Fibroblast of the aortic adventitia (primary cell): ENCODE results near the gene PAM. TPM values are rescaled to one million over a fixed set of nuclear protein-coding genes. Genes with fewer than 3 reads are reported as not detected.
"Not testable (repeated sequence)": the region's sequence is repeated elsewhere in the genome, so short reads cannot be mapped to it uniquely, and the experiment has no call there.

Experiments
- DNase-seq: peaks from one replicate; pipeline ENCODE4 v3.0.0-alpha.2; 2010; ENCODE audit warnings: low read depth
- H3K4me3 ChIP-seq: 2 replicates; pipeline ENCODE4 v1.5.1; 2011; ENCODE audit warnings: low read depth, mild to moderate bottlenecking, control low read depth, low read length, moderate library complexity
- total RNA-seq: library from RNA; depleted of rRNA; stranded (reverse); fragments of >200 nt; gene quantifications from 2 replicates; pipeline ENCODE4 v1.2.3, GENCODE V29; 2012; ENCODE audit warnings: low replicate concordance
- TF ChIP-seq, protein P1 (sequence below): IDR thresholded peaks from 2 replicates; pipeline ENCODE4 v1.5.1; 2011; ENCODE audit warnings: mild to moderate bottlenecking, low read length, control low read depth, inconsistent platforms; ENCODE audit not compliant: insufficient read depth

The PAM gene
- total RNA-seq, 1 donor = 528 TPM

- DNase-seq = no peak
- TF ChIP-seq, protein P1, sequence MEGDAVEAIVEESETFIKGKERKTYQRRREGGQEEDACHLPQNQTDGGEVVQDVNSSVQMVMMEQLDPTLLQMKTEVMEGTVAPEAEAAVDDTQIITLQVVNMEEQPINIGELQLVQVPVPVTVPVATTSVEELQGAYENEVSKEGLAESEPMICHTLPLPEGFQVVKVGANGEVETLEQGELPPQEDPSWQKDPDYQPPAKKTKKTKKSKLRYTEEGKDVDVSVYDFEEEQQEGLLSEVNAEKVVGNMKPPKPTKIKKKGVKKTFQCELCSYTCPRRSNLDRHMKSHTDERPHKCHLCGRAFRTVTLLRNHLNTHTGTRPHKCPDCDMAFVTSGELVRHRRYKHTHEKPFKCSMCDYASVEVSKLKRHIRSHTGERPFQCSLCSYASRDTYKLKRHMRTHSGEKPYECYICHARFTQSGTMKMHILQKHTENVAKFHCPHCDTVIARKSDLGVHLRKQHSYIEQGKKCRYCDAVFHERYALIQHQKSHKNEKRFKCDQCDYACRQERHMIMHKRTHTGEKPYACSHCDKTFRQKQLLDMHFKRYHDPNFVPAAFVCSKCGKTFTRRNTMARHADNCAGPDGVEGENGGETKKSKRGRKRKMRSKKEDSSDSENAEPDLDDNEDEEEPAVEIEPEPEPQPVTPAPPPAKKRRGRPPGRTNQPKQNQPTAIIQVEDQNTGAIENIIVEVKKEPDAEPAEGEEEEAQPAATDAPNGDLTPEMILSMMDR = no peak
- no peak overlapping the region for H3K4me3 ChIP-seq
Measured at GRCh38 chr5:102996011-102996575, 241.0 kb downstream of the PAM start.

- peak; percentile 26 for DNase-seq
- TF ChIP-seq, protein P1 = no peak
- H3K4me3 ChIP-seq = no peak overlapping the region
Measured at GRCh38 chr5:102998224-102998623, 243.1 kb downstream of the PAM start.

- TF ChIP-seq, protein P1 = no peak
- H3K4me3 ChIP-seq = no peak overlapping the region
- no peak for DNase-seq
Measured at GRCh38 chr5:102999191-102999590, 244.1 kb downstream of the PAM start.

DNA sequence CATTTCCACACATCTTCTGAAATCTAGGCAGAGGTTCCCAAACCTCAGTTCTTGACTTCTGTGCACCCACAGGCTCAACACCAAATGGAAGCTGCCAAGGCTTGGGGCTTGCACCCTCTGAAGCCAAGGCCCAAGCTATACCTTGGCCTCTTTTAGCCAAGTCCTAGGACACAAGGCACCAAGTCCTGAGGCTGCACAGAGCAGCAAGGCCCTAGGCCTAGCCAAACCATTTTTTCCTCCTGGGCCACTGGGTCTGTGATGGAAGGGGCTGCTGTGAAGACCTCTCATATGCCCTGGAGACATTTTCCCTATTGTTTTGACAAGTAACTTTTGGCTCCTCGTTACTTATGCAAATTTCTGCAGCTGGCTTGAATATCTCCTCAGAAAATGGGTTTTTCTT is 244.5 kb downstream of the PAM start:
- DNase-seq, H3K4me3 ChIP-seq: not testable (repeated sequence)

DNA sequence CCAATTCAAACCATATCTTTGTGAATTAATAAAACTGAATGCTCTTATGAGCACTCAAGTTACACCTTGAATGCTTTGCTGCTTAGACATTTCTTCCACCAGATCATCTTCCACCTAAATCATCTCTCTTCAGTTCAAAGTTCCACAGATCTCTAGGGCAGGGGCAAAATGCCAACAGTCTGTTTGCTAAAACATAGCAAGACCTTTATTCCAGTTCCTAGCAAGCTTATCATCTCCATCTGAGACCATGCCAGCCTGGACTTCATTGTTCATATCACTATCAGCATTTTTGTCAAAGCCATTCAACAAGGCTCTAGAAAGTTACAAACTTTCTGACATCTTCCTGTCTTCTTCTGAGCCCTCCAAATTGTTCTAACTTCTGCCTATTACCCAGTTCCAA is 245.0 kb downstream of the PAM start:
- TF ChIP-seq, protein P1 = no peak

DNA sequence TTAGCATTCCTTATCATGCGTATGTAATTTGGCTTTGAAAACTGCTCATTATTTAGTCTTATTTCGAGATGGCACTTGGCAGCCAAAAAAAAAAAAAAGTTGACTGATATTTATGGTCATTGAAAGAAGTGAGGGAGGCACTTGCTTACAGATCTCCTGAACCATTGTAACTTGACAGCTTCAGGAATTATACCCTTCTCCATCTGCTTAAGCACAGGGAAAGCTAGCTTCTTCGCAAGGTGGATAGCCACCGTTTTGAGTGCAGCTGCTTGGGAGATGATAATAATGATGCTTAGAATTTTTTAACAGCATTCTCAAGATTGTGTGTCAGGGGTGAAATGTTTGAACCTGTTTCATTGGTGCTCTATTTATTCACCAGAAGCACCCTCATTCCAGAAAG is 248.8 kb downstream of the PAM start:
- no peak for DNase-seq
- TF ChIP-seq, protein P1 = no peak
- no peak overlapping the region for H3K4me3 ChIP-seq

More for the DNA sequence above, 245.0 kb downstream of the PAM start:
- DNase-seq = no peak
- no peak overlapping the region for H3K4me3 ChIP-seq

DNA sequence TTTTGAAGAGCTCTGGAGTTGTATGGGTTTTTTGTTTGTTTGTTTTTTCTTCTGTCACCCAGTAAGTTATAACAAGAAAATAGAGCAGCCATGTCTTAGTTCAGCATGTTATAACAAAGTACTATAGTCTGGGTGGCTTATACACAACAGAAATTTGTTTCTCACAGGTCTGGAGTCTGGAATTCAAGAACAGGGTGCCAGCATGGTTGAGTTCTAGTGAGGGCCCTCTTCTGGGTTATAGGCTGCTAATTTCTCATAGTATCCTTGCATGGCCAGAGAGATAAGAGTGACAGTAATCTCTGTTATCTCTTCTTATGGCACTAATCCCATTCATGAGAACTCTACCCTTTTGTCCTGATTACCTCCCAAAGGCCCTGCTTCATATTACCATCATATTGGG is 250.2 kb downstream of the PAM start:
- no peak overlapping the region for H3K4me3 ChIP-seq
- TF ChIP-seq, protein P1 = no peak
- no peak for DNase-seq
